AG04450 (cell line): ENCODE results near the gene DMRT1. TPM values are rescaled to one million over a fixed set of nuclear protein-coding genes. Genes with fewer than 3 reads are reported as not detected.

Experiments used
- CTCF ChIA-PET: fragments of 300-600, 350-600 bp; formaldehyde crosslinking; extraction: SDS; loops from one replicate; lab custom pipeline; 2022; ENCODE audit warnings: antibody characterized with exemption, inconsistent platforms; lab: Charles Lee
- POLR2A ChIA-PET: fragments of 350-600 bp; formaldehyde crosslinking; extraction: SDS; loops from one replicate; lab custom pipeline; 2021; ENCODE audit warnings: antibody characterized with exemption, inconsistent platforms; lab: Yijun Ruan, JAX
- DNase-seq: peaks from one replicate; pipeline ENCODE4 v3.0.0-alpha.2; 2011; ENCODE audit warnings: low read depth, low spot score
- H3K27ac ChIP-seq: one replicate; pipeline ENCODE4 v1.5.1; 2012; ENCODE audit warnings: low read depth, low read length, control low read depth
- H3K27me3 ChIP-seq: one replicate; pipeline ENCODE4 v1.6.0; 2012; ENCODE audit warnings: low read length; ENCODE audit not compliant: control insufficient read depth, insufficient read depth
- H3K4me3 ChIP-seq: 2 replicates; pipeline ENCODE4 v1.5.1; 2011; ENCODE audit warnings: mild to moderate bottlenecking, low read depth, low read length, control low read depth
- H3K9me3 ChIP-seq: 2 replicates; pipeline ENCODE4 v1.5.1; 2012; ENCODE audit warnings: low read length; ENCODE audit not compliant: control insufficient read depth, insufficient read depth
- polyA plus RNA-seq: library from polyadenylated mRNA; depleted of rRNA; stranded (reverse); fragments of >200 nt; gene quantifications from 2 replicates; pipeline ENCODE4 v1.2.3, GENCODE V29; 2011
- TF ChIP-seq, protein P1 (sequence below): IDR thresholded peaks from 2 replicates; pipeline ENCODE4 v1.5.1; 2011; ENCODE audit warnings: low read depth, low read length, control low read depth, inconsistent platforms

The DMRT1 gene
- polyA plus RNA-seq, 1 experiment: not detected

DNA sequence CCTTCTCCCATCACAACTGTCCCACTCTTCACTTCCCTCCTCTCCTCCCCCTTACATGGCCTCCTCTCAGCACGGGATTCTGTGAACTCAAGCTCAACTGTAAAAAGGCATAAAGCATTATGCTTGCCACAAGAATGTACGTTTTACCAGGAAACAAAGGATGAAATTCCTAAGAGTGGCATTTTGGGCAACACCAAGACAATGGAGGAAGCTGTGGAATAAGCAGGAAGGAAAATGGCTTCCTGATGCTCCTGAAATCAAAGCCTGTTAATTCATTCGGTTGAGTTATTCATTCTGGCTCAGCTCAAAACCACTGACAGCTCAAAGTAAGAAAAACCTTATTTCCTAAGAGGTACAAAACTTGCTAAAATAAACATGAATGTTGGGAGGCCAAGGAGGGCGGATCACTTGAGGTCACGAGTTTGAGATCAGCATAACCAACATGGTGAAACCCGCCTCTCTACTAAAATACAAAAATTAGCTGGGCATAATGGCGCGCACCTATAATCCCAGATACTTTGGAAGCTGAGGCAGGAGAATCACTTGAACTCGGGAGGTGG is 40.8 kb upstream of the DMRT1 start:
- no peaks in the 10 kb centered on the region for H3K27me3 ChIP-seq
- CTCF ChIA-PET: interaction anchor here (1.3 to 1.7 kb wide), 3 partner anchors 12 to 187 kb away, joined by 4 to 9 read pairs (median 4); no protein-coding TSS in a partner anchor
- DNase-seq: no peak
- TF ChIP-seq, protein P1, sequence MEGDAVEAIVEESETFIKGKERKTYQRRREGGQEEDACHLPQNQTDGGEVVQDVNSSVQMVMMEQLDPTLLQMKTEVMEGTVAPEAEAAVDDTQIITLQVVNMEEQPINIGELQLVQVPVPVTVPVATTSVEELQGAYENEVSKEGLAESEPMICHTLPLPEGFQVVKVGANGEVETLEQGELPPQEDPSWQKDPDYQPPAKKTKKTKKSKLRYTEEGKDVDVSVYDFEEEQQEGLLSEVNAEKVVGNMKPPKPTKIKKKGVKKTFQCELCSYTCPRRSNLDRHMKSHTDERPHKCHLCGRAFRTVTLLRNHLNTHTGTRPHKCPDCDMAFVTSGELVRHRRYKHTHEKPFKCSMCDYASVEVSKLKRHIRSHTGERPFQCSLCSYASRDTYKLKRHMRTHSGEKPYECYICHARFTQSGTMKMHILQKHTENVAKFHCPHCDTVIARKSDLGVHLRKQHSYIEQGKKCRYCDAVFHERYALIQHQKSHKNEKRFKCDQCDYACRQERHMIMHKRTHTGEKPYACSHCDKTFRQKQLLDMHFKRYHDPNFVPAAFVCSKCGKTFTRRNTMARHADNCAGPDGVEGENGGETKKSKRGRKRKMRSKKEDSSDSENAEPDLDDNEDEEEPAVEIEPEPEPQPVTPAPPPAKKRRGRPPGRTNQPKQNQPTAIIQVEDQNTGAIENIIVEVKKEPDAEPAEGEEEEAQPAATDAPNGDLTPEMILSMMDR: no peak
- no peaks in the 10 kb centered on the region for H3K9me3 ChIP-seq
- H3K4me3 ChIP-seq: no peak overlapping the region
- POLR2A ChIA-PET: interaction anchor here (0.6 to 1.1 kb wide), 3 partner anchors 45 to 107 kb away, joined by 3 to 4 read pairs (median 3); no protein-coding TSS in a partner anchor
- H3K27ac ChIP-seq: peak overlapping the region; percentile 92

DNA sequence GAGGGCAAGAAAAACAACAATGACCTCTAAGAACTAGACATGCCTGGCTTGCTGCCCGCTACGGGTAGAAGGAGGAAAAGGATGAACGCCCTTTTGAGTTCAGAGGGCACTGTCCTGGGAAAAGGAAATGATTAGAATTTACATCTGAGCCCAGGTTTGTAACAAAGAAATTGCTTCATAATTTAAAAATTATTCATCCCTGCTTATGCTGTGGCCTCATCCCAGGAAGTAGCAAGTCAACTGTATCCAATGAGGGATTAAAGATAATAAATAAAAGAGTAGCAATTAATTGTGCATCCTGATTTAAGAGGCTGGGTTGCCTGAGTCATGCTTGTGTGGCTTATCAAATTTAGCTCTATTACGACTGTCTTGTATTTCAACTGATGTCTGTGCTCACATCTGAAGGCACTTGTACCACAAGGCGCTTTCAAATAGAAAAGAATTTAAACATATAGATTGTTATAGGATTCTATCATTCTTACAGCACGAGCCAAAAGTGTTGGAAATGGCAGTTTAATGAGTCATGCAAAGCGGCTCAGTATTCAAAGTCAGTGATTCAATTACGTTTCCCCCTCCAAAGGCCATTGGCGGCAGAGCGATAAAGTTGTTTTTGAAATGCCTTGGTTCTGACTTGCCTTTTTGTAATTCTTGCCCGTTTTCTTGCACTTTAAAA is 40.0 kb upstream of the DMRT1 start:
- Histone ChIP-seq H3K27ac (peak overlapping the region; percentile 92), H3K27me3 (no peaks in the 10 kb centered on the region), H3K9me3 (no peaks in the 10 kb centered on the region), H3K4me3 (no peak overlapping the region)
- ChIA-PET POLR2A (interaction anchor here (0.8 to 1.1 kb wide), 5 partner anchors 40 to 108 kb away, joined by 3 to 4 read pairs (median 3); no protein-coding TSS in a partner anchor), CTCF (interaction anchor here (1.0 to 1.7 kb wide), 4 partner anchors 13 to 188 kb away, joined by 3 to 9 read pairs (median 4); no protein-coding TSS in a partner anchor)
- DNase-seq: peak; percentile 82
- TF ChIP-seq, protein P1: no peak

DNA sequence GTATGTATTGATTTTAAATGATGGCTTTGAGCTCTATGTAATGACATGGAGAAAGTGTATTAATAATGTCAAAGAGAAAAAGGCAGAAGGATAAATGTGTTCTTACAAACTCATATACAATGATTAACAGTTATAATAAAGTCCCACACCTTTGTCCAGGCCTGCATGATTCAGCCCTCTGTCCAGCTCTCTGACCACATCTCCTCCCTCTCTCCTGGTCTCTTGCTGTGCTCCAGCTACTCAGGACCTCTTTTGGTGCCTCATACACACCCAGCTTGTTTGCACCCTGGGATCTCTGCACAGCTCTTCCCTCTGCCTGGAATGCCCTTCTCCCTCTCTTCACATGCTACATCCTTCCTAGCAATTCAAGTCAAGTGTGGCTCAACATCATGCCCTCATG is 37.5 kb upstream of the DMRT1 start:
- ChIA-PET POLR2A (interaction anchor here (0.9 kb wide), 1 partner anchor 97 kb away, joined by 3 read pairs; no protein-coding TSS in a partner anchor), CTCF (interaction anchor here (0.8 to 6.5 kb wide), 4 partner anchors 11 to 191 kb away, joined by 3 to 131 read pairs (median 3); no protein-coding TSS in a partner anchor)
- Histone ChIP-seq H3K4me3 (no peak overlapping the region), H3K27me3 (no peaks in the 10 kb centered on the region), H3K9me3 (no peaks in the 10 kb centered on the region), H3K27ac (no peak overlapping the region)
- TF ChIP-seq, protein P1: no peak
- DNase-seq: no peak

DNA sequence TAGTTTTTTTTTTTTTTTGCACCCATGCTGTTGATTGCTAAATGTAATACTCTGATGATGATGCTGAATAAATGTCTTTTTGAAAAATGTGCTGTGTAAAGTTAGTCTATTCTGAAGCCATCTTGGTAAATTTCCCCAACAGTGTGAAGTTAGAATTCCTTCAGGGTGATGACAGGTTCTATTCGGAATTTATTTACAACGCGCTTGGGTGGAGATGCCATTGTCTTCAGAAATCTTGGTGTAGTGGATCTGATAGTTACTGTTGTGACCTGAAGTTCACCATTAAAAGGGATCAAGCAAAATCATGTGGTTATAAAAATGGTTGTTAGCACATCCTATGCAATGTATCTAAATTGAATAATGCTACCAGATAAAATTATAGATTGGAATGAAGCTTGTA is 36.3 kb upstream of the DMRT1 start:
- ChIA-PET CTCF (interaction anchor here (0.7 to 6.5 kb wide), 8 partner anchors 112 to 1222 kb away, joined by 3 to 131 read pairs (median 3); no protein-coding TSS in a partner anchor), POLR2A (no interaction called here)
- TF ChIP-seq, protein P1: no peak
- Histone ChIP-seq H3K27me3 (no peaks in the 10 kb centered on the region), H3K4me3 (no peak overlapping the region), H3K9me3 (no peaks in the 10 kb centered on the region), H3K27ac (no peak overlapping the region)
- no peak for DNase-seq
